Endothelial cell of umbilical vein (primary cell): ENCODE data around the gene PUDP. TPM values are rescaled to one million over a fixed set of nuclear protein-coding genes. Genes with fewer than 3 reads are reported as not detected.

Source experiments
- BruUV-seq: library from RNA; stranded (reverse); fragments of 400-500 nt; replicated peaks from 2 replicates; lab custom pipeline; 2021; lab: Mats Ljungman, UMichigan
- CTCF ChIA-PET: fragments of 300-600, 350-600 bp; sonication (Branson Sonifier 250); formaldehyde crosslinking; loops from one replicate; lab custom pipeline; 2021; ENCODE audit warnings: antibody characterized with exemption, inconsistent platforms; lab: Charles Lee
- POLR2A ChIA-PET: fragments of 300-600, 350-600 bp; sonication (Branson Sonifier 250); formaldehyde crosslinking; loops from one replicate; lab custom pipeline; 2021; ENCODE audit warnings: antibody characterized with exemption, inconsistent platforms; lab: Charles Lee
- DNase-seq: peaks from one replicate; pipeline ENCODE4 v3.0.0-alpha.2; 2011; ENCODE audit warnings: low read depth, low spot score
- FAIRE-seq: peaks from 2 replicates; lab custom pipeline; 2011; peaks lifted over from hg19 to GRCh38; lab: Jason Lieb, UNC
- H2AFZ ChIP-seq: 2 replicates; pipeline ENCODE4 v1.6.0; 2012; ENCODE audit warnings: low read depth, low read length, control low read depth, inconsistent platforms
- H3K27ac ChIP-seq: 2 replicates; pipeline ENCODE4 v1.5.1; 2011; ENCODE audit warnings: low read depth, mild to moderate bottlenecking, control low read depth, low read length, moderate library complexity; ENCODE audit not compliant: insufficient read depth
- H3K27me3 ChIP-seq, 2 experiments: 2 replicates each; pipeline versions ENCODE4 v1.6.0 to v1.6.1; 2011; ENCODE audit warnings: low read length in 2 of 2, mixed read lengths in 1 of 2; ENCODE audit not compliant: control insufficient read depth in 2 of 2, insufficient read depth in 2 of 2
- H3K36me3 ChIP-seq, 2 experiments: 2 replicates in 1 of 2; 3 replicates in 1 of 2; pipeline ENCODE4 v1.5.1; 2011; ENCODE audit warnings: low read length in 2 of 2, mild to moderate bottlenecking in 1 of 2, moderate library complexity in 1 of 2; ENCODE audit not compliant: control insufficient read depth in 2 of 2, insufficient read depth in 2 of 2; ENCODE audit errors: extremely low read depth in 1 of 2
- H3K4me1 ChIP-seq: 3 replicates; pipeline ENCODE4 v1.5.1; 2011; ENCODE audit warnings: mild to moderate bottlenecking, low read length; ENCODE audit not compliant: control insufficient read depth, insufficient read depth; ENCODE audit errors: extremely low read depth
- H3K4me2 ChIP-seq: 2 replicates; pipeline ENCODE4 v1.6.1; 2011; ENCODE audit warnings: low read length, control low read depth, mixed read lengths; ENCODE audit not compliant: insufficient read depth
- H3K4me3 ChIP-seq, 3 experiments: fragments of 200-600 bp in 1 of 3; sonication (generic), shearing (Covaris generic) in 1 of 3; replicated peaks in 1 of 3; 2 replicates each; pipeline ENCODE4 v1.5.1; 2011 to 2016; ENCODE audit warnings: control low read depth in 3 of 3, low read length in 3 of 3, mild to moderate bottlenecking in 2 of 3, inconsistent platforms in 1 of 3, low read depth in 1 of 3, moderate library complexity in 1 of 3; ENCODE audit not compliant: insufficient read depth in 1 of 3
- H3K79me2 ChIP-seq: 2 replicates; pipeline ENCODE4 v1.6.0; 2012; ENCODE audit warnings: low read length, inconsistent platforms; ENCODE audit not compliant: control insufficient read depth, insufficient read depth
- H3K9ac ChIP-seq: replicated peaks from 2 replicates; pipeline ENCODE3; 2011; ENCODE audit warnings: low read length, control low read depth; ENCODE audit not compliant: insufficient read depth; ENCODE audit errors: extremely low read depth
- H3K9me1 ChIP-seq: replicated peaks from 3 replicates; pipeline ENCODE4 v1.6.0; 2011; ENCODE audit warnings: mild to moderate bottlenecking, low read length; ENCODE audit not compliant: control insufficient read depth, insufficient read depth; ENCODE audit errors: extremely low read depth
- H3K9me3 ChIP-seq: replicated peaks from 2 replicates; pipeline ENCODE4 v1.5.1; 2012; ENCODE audit warnings: low read length, inconsistent platforms; ENCODE audit not compliant: control insufficient read depth, insufficient read depth
- H4K20me1 ChIP-seq: replicated peaks from 2 replicates; pipeline ENCODE3; 2011; ENCODE audit warnings: mild to moderate bottlenecking, low read length; ENCODE audit not compliant: control insufficient read depth, insufficient read depth; ENCODE audit errors: extremely low read depth
- CTCF ChIP-seq, 2 donors: IDR thresholded peaks; 1 replicate in 1 of 2; 2 replicates in 1 of 2; pipeline ENCODE4 v1.5.1; 2011; ENCODE audit warnings: low read length in 2 of 2, mild to moderate bottlenecking in 2 of 2, moderate library complexity in 2 of 2, control low read depth in 1 of 2, inconsistent platforms in 1 of 2, low read depth in 1 of 2; ENCODE audit not compliant: insufficient read depth in 1 of 2; ENCODE audit errors: extremely low read depth in 1 of 2
- EZH2 ChIP-seq: IDR thresholded peaks from 2 replicates; pipeline ENCODE4 v1.6.1; 2012; ENCODE audit warnings: borderline replicate concordance, low read depth, mild to moderate bottlenecking, moderate library complexity, low read length, inconsistent platforms; ENCODE audit not compliant: severe bottlenecking
- FOS ChIP-seq: IDR thresholded peaks from 2 replicates; pipeline ENCODE4 v1.6.1; 2011; ENCODE audit warnings: mild to moderate bottlenecking, low read length, moderate library complexity, borderline replicate concordance; ENCODE audit not compliant: insufficient read depth
- GATA2 ChIP-seq: IDR thresholded peaks from 2 replicates; pipeline ENCODE4 v1.7.0; 2011; ENCODE audit warnings: low read depth, mild to moderate bottlenecking, moderate library complexity, mixed read lengths, low read length; ENCODE audit not compliant: insufficient read length, insufficient read depth
- JUN ChIP-seq: IDR thresholded peaks from 2 replicates; pipeline ENCODE4 v1.6.1; 2011; ENCODE audit warnings: borderline replicate concordance, low read depth; ENCODE audit not compliant: insufficient read length, insufficient read depth
- MYC ChIP-seq: IDR thresholded peaks from one replicate; pipeline ENCODE4 v1.6.1; 2011; ENCODE audit warnings: mild to moderate bottlenecking, low read depth, low read length
- POLR2A ChIP-seq: IDR thresholded peaks from 2 replicates; pipeline ENCODE4 v1.6.1; 2012; ENCODE audit warnings: low read depth, mild to moderate bottlenecking, control low read depth, low read length
- POLR2AphosphoS5 ChIP-seq: IDR thresholded peaks from 2 replicates; pipeline ENCODE4 v1.6.1; 2012; ENCODE audit warnings: low read depth, mild to moderate bottlenecking, control low read depth, low read length, moderate library complexity; ENCODE audit not compliant: insufficient read depth
- dilution Hi-C: fragments of 300-500 bp; cut with MboI; formaldehyde crosslinking; loops from one replicate; pipeline ENCODE4 v1.15.0; 2019; ENCODE audit warnings: low sequenced_read_pairs; ENCODE audit not compliant: extremely low pct_ligation_motif_present
- intact Hi-C: fragments of 100-400 bp; cut with micrococcal nuclease; formaldehyde crosslinking; loops from one replicate; pipeline ENCODE4 v1.10.0; 2022
- polyA plus RNA-seq, 4 experiments: library from polyadenylated mRNA; depleted of rRNA in 3 of 4; stranded (reverse) in 3 of 4; unstranded in 1 of 4; fragments of >200 nt; gene quantifications; 2 replicates each; pipeline versions ENCODE4 v1.2.1 to v1.2.3, GENCODE V29; 2011 to 2012; ENCODE audit warnings: missing spikeins in 1 of 4
- total RNA-seq: library from RNA; stranded (reverse); gene quantifications from 2 replicates; pipeline ENCODE4 v1.2.3, GENCODE V29; 2021
- TF ChIP-seq, protein P1 (sequence below): IDR thresholded peaks from 2 replicates; pipeline ENCODE4 v1.6.1; 2011; ENCODE audit not compliant: insufficient read depth, insufficient read length

Gene PUDP
- total and polyA plus RNA-seq, 2 donors (not counting 3 experiments of a cell fraction or from before 2014, with no cell fraction given) = 17.3 to 22.5 TPM

DNA sequence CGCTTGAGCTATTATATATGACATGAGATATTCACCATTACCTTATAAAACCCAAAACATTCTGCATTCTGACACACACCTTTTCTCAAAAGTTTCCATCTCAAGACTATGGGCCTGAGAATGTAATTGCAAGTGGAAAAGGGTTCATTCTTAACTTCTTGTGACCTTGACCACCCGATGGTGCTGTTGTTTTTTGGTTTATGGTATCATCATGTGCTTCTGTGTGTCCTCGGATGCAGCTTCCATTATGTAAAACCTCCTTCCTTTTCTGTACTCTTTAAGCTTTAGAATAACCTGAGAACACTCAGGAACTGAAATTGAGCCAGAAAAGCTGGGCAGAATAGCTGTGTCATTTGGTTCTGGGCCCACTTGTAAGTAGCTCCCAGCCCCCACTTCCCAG lies 16.2 kb upstream of the PUDP start:
- DNase-seq (no peak), FAIRE-seq (no peak)
- Histone ChIP-seq H2AFZ (no peak overlapping the region), H3K36me3 (no peaks in the 10 kb centered on the region), H3K4me3 (no peak overlapping the region), H4K20me1 (no peaks in the 10 kb centered on the region), H3K9ac (no peak overlapping the region), H3K27me3 (no peaks in the 10 kb centered on the region), H3K4me1 (no peaks in the 10 kb centered on the region), H3K4me2 (no peak overlapping the region), H3K9me3 (no peaks in the 10 kb centered on the region), H3K79me2 (no peaks in the 10 kb centered on the region), H3K9me1 (no peaks in the 10 kb centered on the region), H3K27ac (no peak overlapping the region)
- ChIA-PET POLR2A (no interaction called here), CTCF (no interaction called here)
- intact Hi-C loops = no loop called here
- TF ChIP-seq POLR2AphosphoS5 = no peak
- TF ChIP-seq EZH2 = no peak
- dilution Hi-C loops = no loop called here
- no TSS peak for BruUV-seq

- H3K4me1 ChIP-seq = no peaks in the 10 kb centered on the region
- POLR2A ChIA-PET = no interaction called here
- H2AFZ ChIP-seq = no peak overlapping the region
- no peaks in the 10 kb centered on the region for H3K27me3 ChIP-seq
- no peaks in the 10 kb centered on the region for H3K36me3 ChIP-seq
- dilution Hi-C loops (no loop called here), intact Hi-C loops (no loop called here)
- CTCF ChIA-PET = interaction anchor here (0.6 kb wide), 1 partner anchor 8 kb away, joined by 4 read pairs; no protein-coding TSS in a partner anchor
- BruUV-seq = no TSS peak
- no peaks in the 10 kb centered on the region for H4K20me1 ChIP-seq
- H3K9ac ChIP-seq = no peak overlapping the region
- H3K4me3 ChIP-seq = no peak overlapping the region
- H3K9me3 ChIP-seq = no peaks in the 10 kb centered on the region
- H3K79me2 ChIP-seq = no peaks in the 10 kb centered on the region
- H3K4me2 ChIP-seq = no peak overlapping the region
- no peak for TF ChIP-seq CTCF (IDR thresholded peaks at IDR 0.05; ENCODE audit: extremely low read depth in 1 of 2, insufficient read depth in 1 of 2, low read depth in 1 of 2, low read length in 2 of 2)
- TF ChIP-seq FOS = no peak
- no peak for TF ChIP-seq JUN
- TF ChIP-seq MYC = no peak
- no peak for TF ChIP-seq POLR2A
- TF ChIP-seq POLR2AphosphoS5 = no peak
- TF ChIP-seq GATA2 = no peak
- TF ChIP-seq, protein P1, sequence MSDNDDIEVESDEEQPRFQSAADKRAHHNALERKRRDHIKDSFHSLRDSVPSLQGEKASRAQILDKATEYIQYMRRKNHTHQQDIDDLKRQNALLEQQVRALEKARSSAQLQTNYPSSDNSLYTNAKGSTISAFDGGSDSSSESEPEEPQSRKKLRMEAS = no peak
- TF ChIP-seq EZH2 = no peak
- FAIRE-seq = no peak
- H3K9me1 ChIP-seq = no peaks in the 10 kb centered on the region
- H3K27ac ChIP-seq = no peak overlapping the region
- DNase-seq = no peak
Measured at GRCh38 chrX:7163146-7163677, 15.3 kb upstream of the PUDP start.
